ENCODE data around the gene CLBA1. TPM values are rescaled to one million over a fixed set of nuclear protein-coding genes. Genes with fewer than 3 reads are reported as not detected.

Gene CLBA1
- total and polyA plus RNA-seq, 9 of the 15 experiments (the other 6 are each of a cell fraction or from before 2014, with no cell fraction given) = 0.04 to 3.9 (median 2.6) TPM

- Histone ChIP-seq H3K4me3 (no peak overlapping the region), H3K79me2 (ENCODE audit: control insufficient read depth, insufficient read depth, low read length) (no peaks in the 10 kb centered on the region), H3K27ac (ENCODE audit: extremely low read depth, low read depth, low read length) (no peak overlapping the region), H3K9me1 (ENCODE audit: control insufficient read depth, insufficient read depth, low read length) (no peaks in the 10 kb centered on the region), H4K20me1 (replicated peaks; ENCODE audit: control insufficient read depth, insufficient read depth, low read length) (no peaks in the 10 kb centered on the region), H3K4me2 (ENCODE audit: insufficient read depth, low read length) (no peak overlapping the region), H3K36me3 (ENCODE audit: control insufficient read depth, insufficient read depth, low read length) (no peaks in the 10 kb centered on the region), H2AFZ (ENCODE audit: low read depth, low read length) (no peak overlapping the region), H3K9ac (ENCODE audit: insufficient read depth in 1 of 2, low read depth in 2 of 2, low read length in 2 of 2) (no peak overlapping the region), H3K9me3 (replicated peaks; ENCODE audit: control insufficient read depth, insufficient read depth, low read depth, low read length) (no peaks in the 10 kb centered on the region), H3K4me1 (replicated peaks in 1 of 2; ENCODE audit: control insufficient read depth in 2 of 2, insufficient read depth in 2 of 2, low read length in 2 of 2) (peaks cover 0 to 8% of the 10 kb centered on the region in 2 experiments; a peak in 2 of 5 replicates), H3K27me3 (ENCODE audit: control insufficient read depth in 2 of 2, insufficient read depth in 2 of 2, low read length in 2 of 2) (no peaks in the 10 kb centered on the region)
- in situ Hi-C loops (cut with MboI) (no loop called here), intact Hi-C loops (cut with micrococcal nuclease) (no loop called here)
- ATAC-seq = no peak
- ChIA-PET POLR2A (interaction anchor here (1.0 kb wide), 1 partner anchor 15 kb away, joined by 3 read pairs; no protein-coding TSS in a partner anchor), CTCF (ENCODE audit: low intra/inter-chr PET ratio) (no interaction called here)
- WGBS (ENCODE audit: insufficient coverage, low coverage, missing lambda C conversion rate) = 94% methylated on average over 10 of the region's 11 CpGs
- BruUV-seq (replicated peaks) = no TSS peak
- no peak for FAIRE-seq
- DNase-seq (ENCODE audit: extremely low read depth in 1 of 4, low spot score in 3 of 4) = no peak
- TF ChIP-seq, protein P1, sequence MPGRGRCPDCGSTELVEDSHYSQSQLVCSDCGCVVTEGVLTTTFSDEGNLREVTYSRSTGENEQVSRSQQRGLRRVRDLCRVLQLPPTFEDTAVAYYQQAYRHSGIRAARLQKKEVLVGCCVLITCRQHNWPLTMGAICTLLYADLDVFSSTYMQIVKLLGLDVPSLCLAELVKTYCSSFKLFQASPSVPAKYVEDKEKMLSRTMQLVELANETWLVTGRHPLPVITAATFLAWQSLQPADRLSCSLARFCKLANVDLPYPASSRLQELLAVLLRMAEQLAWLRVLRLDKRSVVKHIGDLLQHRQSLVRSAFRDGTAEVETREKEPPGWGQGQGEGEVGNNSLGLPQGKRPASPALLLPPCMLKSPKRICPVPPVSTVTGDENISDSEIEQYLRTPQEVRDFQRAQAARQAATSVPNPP (IDR thresholded peaks at IDR 0.05; ENCODE audit: borderline replicate concordance, insufficient read depth, insufficient read length) = no peak
- no peak for TF ChIP-seq ZNF507 (tag; conservative IDR thresholded peaks at IDR 0.05)
- no peak for TF ChIP-seq TCFL5 (CRISPR knock-in tag; conservative IDR thresholded peaks at IDR 0.05)
- no peak for TF ChIP-seq MEF2D (tag; conservative IDR thresholded peaks at IDR 0.05; ENCODE audit: low read depth)
- no peak for TF ChIP-seq E2F8 (IDR thresholded peaks at IDR 0.05; ENCODE audit: low read depth, partially characterized antibody)
- no peak for TF ChIP-seq CBFA2T2 (conservative IDR thresholded peaks at IDR 0.05)
- no peak for TF ChIP-seq FOXK1 (CRISPR knock-in tag; IDR thresholded peaks at IDR 0.05; ENCODE audit: borderline replicate concordance)
- no peak for TF ChIP-seq ILF3 (IDR thresholded peaks at IDR 0.05; ENCODE audit: borderline replicate concordance)
- no peak for TF ChIP-seq ZNF253 (CRISPR knock-in tag; conservative IDR thresholded peaks at IDR 0.05)
- TF ChIP-seq PTBP1 (IDR thresholded peaks at IDR 0.05; ENCODE audit: low read depth, low read length) = no peak
- TF ChIP-seq KAT2B (IDR thresholded peaks at IDR 0.05; ENCODE audit: low read depth, low read length) = no peak
- TF ChIP-seq CHD2 (IDR thresholded peaks at IDR 0.05; ENCODE audit: low read depth, low read length) = no peak
- no peak for TF ChIP-seq MTF1 (CRISPR knock-in tag; IDR thresholded peaks at IDR 0.05; ENCODE audit: borderline replicate concordance)
- TF ChIP-seq THRAP3 (IDR thresholded peaks at IDR 0.05; ENCODE audit: borderline replicate concordance) = no peak
- no peak for TF ChIP-seq ATF7 (IDR thresholded peaks at IDR 0.05)
- TF ChIP-seq GATA2 (CRISPR knock-in tag; IDR thresholded peaks at IDR 0.05) = no peak
Observed at GRCh38 chr14:104992501-104992900, 6.9 kb downstream of the CLBA1 start.

Data from K562 (cell line).